ENCODE results near the gene ROR1. TPM values are rescaled to one million over a fixed set of nuclear protein-coding genes. Genes with fewer than 3 reads are reported as not detected.

ROR1 gene
- total RNA-seq, 1 experiment from 2014 or later = 2.7 TPM

- BruUV-seq (replicated peaks) = no TSS peak
- Histone ChIP-seq H3K4me2 (ENCODE audit: low read length) (no peak overlapping the region), H3K27ac (ENCODE audit: low read depth, low read length) (no peak overlapping the region), H4K20me1 (ENCODE audit: insufficient read depth) (no peaks in the 10 kb centered on the region), H3K4me3 (replicated peaks in 1 of 2; ENCODE audit: low read depth in 1 of 2, low read length in 2 of 2) (no peak overlapping the region), H3K36me3 (ENCODE audit: control insufficient read depth in 1 of 2, insufficient read depth in 2 of 2, low read length in 2 of 2) (no peaks in the 10 kb centered on the region), H3K9ac (ENCODE audit: low read length) (no peak overlapping the region), H3K9me2 (ENCODE audit: insufficient read depth) (no peaks in the 10 kb centered on the region), H3K9me3 (ENCODE audit: control insufficient read depth in 1 of 2, insufficient read depth in 1 of 2, low read depth in 1 of 2, low read length in 2 of 2) (no peaks in the 10 kb centered on the region), H3K4me1 (ENCODE audit: control insufficient read depth in 1 of 2, insufficient read depth in 2 of 2, low read length in 2 of 2) (no peaks in the 10 kb centered on the region), H3K27me3 (ENCODE audit: insufficient read depth, low read length) (no peaks in the 10 kb centered on the region), H2AFZ (ENCODE audit: low read depth, low read length, poor library complexity, severe bottlenecking) (no peak overlapping the region), H3K79me2 (ENCODE audit: insufficient read depth, low read length) (no peaks in the 10 kb centered on the region)
- ChIA-PET CTCF (no interaction called here), POLR2A (no interaction called here), RAD21 (ENCODE audit: low non-redundant PET in 1 of 2, low total read pairs in 2 of 2, uncharacterized antibody in 2 of 2, unreplicated experiment in 2 of 2) (no interaction called here)
- ATAC-seq (no peak), DNase-seq (ENCODE audit: low read depth, low spot score) (no peak)
- TF ChIP-seq YY1 (IDR thresholded peaks at IDR 0.05; ENCODE audit: extremely low read depth, insufficient replicate concordance, low read depth, low read length) (no peak), MAX (IDR thresholded peaks at IDR 0.05) (no peak), EZH2 (IDR thresholded peaks at IDR 0.05) (no peak), SRF (IDR thresholded peaks at IDR 0.05; ENCODE audit: low read depth) (no peak), SIN3A (IDR thresholded peaks at IDR 0.05; ENCODE audit: low read depth) (no peak), ZFX (IDR thresholded peaks at IDR 0.05) (no peak), POLR2A (IDR thresholded peaks at IDR 0.05; ENCODE audit: borderline replicate concordance, extremely low read depth, insufficient read depth, insufficient read length) (no peak), RAD21 (IDR thresholded peaks at IDR 0.05; ENCODE audit: low read depth) (no peak), JUND (IDR thresholded peaks at IDR 0.05) (no peak)
- TF ChIP-seq, protein P1, sequence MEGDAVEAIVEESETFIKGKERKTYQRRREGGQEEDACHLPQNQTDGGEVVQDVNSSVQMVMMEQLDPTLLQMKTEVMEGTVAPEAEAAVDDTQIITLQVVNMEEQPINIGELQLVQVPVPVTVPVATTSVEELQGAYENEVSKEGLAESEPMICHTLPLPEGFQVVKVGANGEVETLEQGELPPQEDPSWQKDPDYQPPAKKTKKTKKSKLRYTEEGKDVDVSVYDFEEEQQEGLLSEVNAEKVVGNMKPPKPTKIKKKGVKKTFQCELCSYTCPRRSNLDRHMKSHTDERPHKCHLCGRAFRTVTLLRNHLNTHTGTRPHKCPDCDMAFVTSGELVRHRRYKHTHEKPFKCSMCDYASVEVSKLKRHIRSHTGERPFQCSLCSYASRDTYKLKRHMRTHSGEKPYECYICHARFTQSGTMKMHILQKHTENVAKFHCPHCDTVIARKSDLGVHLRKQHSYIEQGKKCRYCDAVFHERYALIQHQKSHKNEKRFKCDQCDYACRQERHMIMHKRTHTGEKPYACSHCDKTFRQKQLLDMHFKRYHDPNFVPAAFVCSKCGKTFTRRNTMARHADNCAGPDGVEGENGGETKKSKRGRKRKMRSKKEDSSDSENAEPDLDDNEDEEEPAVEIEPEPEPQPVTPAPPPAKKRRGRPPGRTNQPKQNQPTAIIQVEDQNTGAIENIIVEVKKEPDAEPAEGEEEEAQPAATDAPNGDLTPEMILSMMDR (IDR thresholded peaks at IDR 0.05 in 2 of 3, conservative IDR thresholded peaks at IDR 0.05 in 1 of 3; ENCODE audit: borderline replicate concordance in 1 of 3, insufficient read depth in 1 of 3, low read depth in 2 of 3, low read length in 2 of 3) = no peak
- intact Hi-C loops (cut with micrococcal nuclease) = no loop called here
Observed at GRCh38 chr1:63833363-63834119, 59.7 kb downstream of the ROR1 start.

Measured in HCT116 (cell line).